H9 (cell line): ENCODE data around the gene LASP1. TPM values are rescaled to one million over a fixed set of nuclear protein-coding genes. Genes with fewer than 3 reads are reported as not detected.

Experiments used
- DNase-seq: peaks from one replicate; pipeline ENCODE4 v3.0.0-alpha.2; 2017
- H2AFZ ChIP-seq: one replicate; pipeline ENCODE4 v1.6.1; 2013; ENCODE audit warnings: mild to moderate bottlenecking, low read length, control low read depth, moderate library complexity
- H2AK5ac ChIP-seq: 2 replicates; pipeline ENCODE4 v1.6.1; 2013; ENCODE audit warnings: low read length, control low read depth, mixed read lengths; ENCODE audit not compliant: insufficient read length
- H2BK120ac ChIP-seq: one replicate; pipeline ENCODE4 v1.6.1; 2013; ENCODE audit warnings: low read depth, mild to moderate bottlenecking, low read length, control low read depth, inconsistent platforms; ENCODE audit not compliant: poor library complexity, severe bottlenecking
- H2BK12ac ChIP-seq: 2 replicates; pipeline ENCODE4 v1.6.1; 2013; ENCODE audit warnings: low read length, control low read depth, mixed read lengths, low read depth; ENCODE audit not compliant: insufficient read length
- H2BK15ac ChIP-seq: 2 replicates; pipeline ENCODE4 v1.6.1; 2013; ENCODE audit warnings: low read depth, low read length, control low read depth
- H2BK20ac ChIP-seq: one replicate; pipeline ENCODE4 v1.6.1; 2013; ENCODE audit warnings: low read depth, mild to moderate bottlenecking, low read length, control low read depth, inconsistent platforms; ENCODE audit not compliant: poor library complexity, severe bottlenecking
- H2BK5ac ChIP-seq: 2 replicates; pipeline ENCODE4 v1.6.1; 2013; ENCODE audit warnings: low read length, control low read depth, mixed read lengths; ENCODE audit not compliant: insufficient read length
- H3K14ac ChIP-seq: 2 replicates; pipeline ENCODE4 v1.6.1; 2013; ENCODE audit warnings: low read length, control low read depth; ENCODE audit not compliant: insufficient read depth
- H3K18ac ChIP-seq: 2 replicates; pipeline ENCODE4 v1.6.1; 2013; ENCODE audit warnings: low read depth, mild to moderate bottlenecking, mixed read lengths, low read length, control low read depth; ENCODE audit not compliant: insufficient read length
- H3K23ac ChIP-seq: 2 replicates; pipeline ENCODE4 v1.6.1; 2013; ENCODE audit warnings: low read length, control low read depth, mixed read lengths, low read depth; ENCODE audit not compliant: insufficient read length
- H3K23me2 ChIP-seq: 2 replicates; pipeline ENCODE4 v1.6.1; 2013; ENCODE audit warnings: low read depth, mild to moderate bottlenecking, mixed read lengths, low read length, control low read depth; ENCODE audit not compliant: insufficient read length, poor library complexity, severe bottlenecking
- H3K27ac ChIP-seq: 2 replicates; pipeline ENCODE4 v1.5.1; 2013; ENCODE audit warnings: low read length, control low read depth, mixed read lengths, low read depth; ENCODE audit not compliant: insufficient read length
- H3K27me3 ChIP-seq: 2 replicates; pipeline ENCODE4 v1.6.1; 2013; ENCODE audit warnings: low read length, control low read depth, inconsistent platforms; ENCODE audit not compliant: insufficient read depth
- H3K4ac ChIP-seq: 2 replicates; pipeline ENCODE4 v1.6.1; 2013; ENCODE audit warnings: low read depth, mild to moderate bottlenecking, control low read depth, inconsistent platforms, low read length, moderate library complexity
- H3K4me1 ChIP-seq: 2 replicates; pipeline ENCODE4 v1.6.1; 2013; ENCODE audit warnings: low read length, control low read depth, inconsistent platforms; ENCODE audit not compliant: insufficient read depth
- H3K4me2 ChIP-seq: 2 replicates; pipeline ENCODE4 v1.6.1; 2013; ENCODE audit warnings: low read length, control low read depth, mixed read lengths; ENCODE audit not compliant: insufficient read length, insufficient read depth
- H3K56ac ChIP-seq: 2 replicates; pipeline ENCODE4 v1.6.1; 2013; ENCODE audit warnings: low read depth, mild to moderate bottlenecking, mixed read lengths, low read length, control low read depth; ENCODE audit not compliant: insufficient read length
- H3K79me1 ChIP-seq: 2 replicates; pipeline ENCODE4 v1.6.1; 2013; ENCODE audit warnings: low read depth, mild to moderate bottlenecking, moderate library complexity, low read length, control low read depth, inconsistent platforms; ENCODE audit not compliant: insufficient read depth, poor library complexity, severe bottlenecking
- H3K79me2 ChIP-seq: 2 replicates; pipeline ENCODE4 v1.6.1; 2013; ENCODE audit warnings: low read length, control low read depth, inconsistent platforms; ENCODE audit not compliant: insufficient read depth
- H3K9ac ChIP-seq: 2 replicates; pipeline ENCODE4 v1.6.1; 2013; ENCODE audit warnings: low read length, control low read depth, mixed read lengths; ENCODE audit not compliant: insufficient read length; ENCODE audit errors: extremely low read depth
- H3K9me3 ChIP-seq: one replicate; pipeline ENCODE4 v1.6.1; 2013; ENCODE audit warnings: low read depth, low read length, inconsistent platforms; ENCODE audit not compliant: control insufficient read depth
- H3T11ph ChIP-seq: one replicate; pipeline ENCODE4 v1.6.1; 2013; ENCODE audit warnings: mild to moderate bottlenecking, low read length, control low read depth, inconsistent platforms
- H4K20me1 ChIP-seq: one replicate; pipeline ENCODE4 v1.6.1; 2013; ENCODE audit not compliant: control insufficient read depth, insufficient read length, insufficient read depth
- H4K5ac ChIP-seq: 2 replicates; pipeline ENCODE4 v1.6.1; 2013; ENCODE audit warnings: low read depth, mild to moderate bottlenecking, mixed read lengths, low read length, control low read depth; ENCODE audit not compliant: insufficient read length
- H4K8ac ChIP-seq: replicated peaks from 2 replicates; pipeline ENCODE4 v1.6.1; 2013; ENCODE audit warnings: low read length, control low read depth, mixed read lengths, low read depth; ENCODE audit not compliant: insufficient read length
- H4K91ac ChIP-seq: 2 replicates; pipeline ENCODE4 v1.6.1; 2013; ENCODE audit warnings: low read depth, mild to moderate bottlenecking, moderate library complexity, mixed read lengths, low read length, control low read depth; ENCODE audit not compliant: insufficient read length
- H3K27ac Mint-ChIP-seq, 3 experiments: 2 replicates in 2 of 3; 3 replicates in 1 of 3; pipeline ENCODE4 v1.8.0; 2020 to 2021; ENCODE audit warnings: mixed read lengths in 3 of 3, mild to moderate bottlenecking in 1 of 3, moderate library complexity in 1 of 3
- H3K27me3 Mint-ChIP-seq: 2 replicates; pipeline ENCODE4 v1.8.0; 2021; ENCODE audit warnings: low read depth, mild to moderate bottlenecking, moderate library complexity, mixed read lengths
- H3K36me3 Mint-ChIP-seq, 3 experiments: 2 replicates in 2 of 3; 3 replicates in 1 of 3; pipeline ENCODE4 v1.8.0; 2020 to 2021; ENCODE audit warnings: low read depth in 3 of 3, mixed read lengths in 3 of 3; ENCODE audit not compliant: insufficient read depth in 1 of 3
- H3K4me1 Mint-ChIP-seq, 2 experiments: 2 replicates each; pipeline ENCODE4 v1.8.0; 2020; ENCODE audit warnings: mixed read lengths in 2 of 2
- H3K4me3 Mint-ChIP-seq, 2 experiments: 2 replicates in 1 of 2; 3 replicates in 1 of 2; pipeline ENCODE4 v1.8.0; 2020 to 2021; ENCODE audit warnings: mild to moderate bottlenecking in 2 of 2, mixed read lengths in 2 of 2, moderate library complexity in 1 of 2
- H3K9me3 Mint-ChIP-seq, 2 experiments: 2 replicates in 1 of 2; 3 replicates in 1 of 2; pipeline ENCODE4 v1.8.0; 2020; ENCODE audit warnings: mild to moderate bottlenecking in 2 of 2, mixed read lengths in 2 of 2, moderate library complexity in 1 of 2
- WGBS: extraction: QIAGEN DNeasy Blood & Tissue Kit; methylation state at CpG from one replicate; pipeline ENCODE4 v1.1.7; 2013; ENCODE audit warnings: missing lambda C conversion rate, low lambda C conversion rate, mixed read lengths; ENCODE audit not compliant: insufficient read length; ENCODE audit errors: extremely low coverage; 5-methylcytosine and 5-hydroxymethylcytosine counted together
- total RNA-seq: library from RNA; stranded (reverse); gene quantifications from 2 replicates; pipeline ENCODE4 v1.2.1, GENCODE V29; 2021
- TF ChIP-seq, protein P1 (sequence below): fragments of 200-600 bp; sonication (generic); conservative IDR thresholded peaks from 3 replicates; pipeline ENCODE4 v1.8.0; 2021; ENCODE audit warnings: antibody characterized with exemption, mild to moderate bottlenecking

Gene LASP1
- total RNA-seq, 1 experiment from 2014 or later = 121 TPM

DNA sequence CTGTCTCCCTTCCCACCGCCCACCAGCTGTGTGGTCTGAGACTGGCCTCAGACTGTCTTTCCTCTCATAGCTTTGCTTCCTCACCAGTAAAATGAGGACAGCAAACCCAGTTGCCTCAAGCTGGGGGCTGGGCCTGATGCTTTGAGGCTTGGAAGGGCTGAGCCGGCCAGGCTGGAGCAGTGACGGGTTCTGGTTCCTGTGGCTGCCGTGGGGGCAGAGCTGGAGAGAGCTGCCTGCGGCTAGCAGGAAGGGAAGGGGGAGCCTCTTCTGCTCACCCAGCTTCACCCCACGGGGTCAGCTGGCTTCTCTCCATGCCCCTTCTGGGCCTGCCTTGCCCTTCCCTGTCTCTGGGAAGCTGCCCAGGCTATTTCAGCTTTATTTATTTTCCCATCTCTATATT lies 23.7 kb downstream of the LASP1 start:
- no peak overlapping the region for H4K8ac ChIP-seq
- Mint-ChIP-seq H3K9me3 (no peaks in the 10 kb centered on the region), H3K36me3 (peaks cover 4 to 52% (median 43%) of the 10 kb centered on the region in 3 experiments; a peak in 5 of 7 replicates), H3K4me3 (no peak overlapping the region), H3K27ac (no peak overlapping the region), H3K27me3 (no peaks in the 10 kb centered on the region), H3K4me1 (peaks cover 18 to 19% of the 10 kb centered on the region in 2 experiments)
- TF ChIP-seq, protein P1, sequence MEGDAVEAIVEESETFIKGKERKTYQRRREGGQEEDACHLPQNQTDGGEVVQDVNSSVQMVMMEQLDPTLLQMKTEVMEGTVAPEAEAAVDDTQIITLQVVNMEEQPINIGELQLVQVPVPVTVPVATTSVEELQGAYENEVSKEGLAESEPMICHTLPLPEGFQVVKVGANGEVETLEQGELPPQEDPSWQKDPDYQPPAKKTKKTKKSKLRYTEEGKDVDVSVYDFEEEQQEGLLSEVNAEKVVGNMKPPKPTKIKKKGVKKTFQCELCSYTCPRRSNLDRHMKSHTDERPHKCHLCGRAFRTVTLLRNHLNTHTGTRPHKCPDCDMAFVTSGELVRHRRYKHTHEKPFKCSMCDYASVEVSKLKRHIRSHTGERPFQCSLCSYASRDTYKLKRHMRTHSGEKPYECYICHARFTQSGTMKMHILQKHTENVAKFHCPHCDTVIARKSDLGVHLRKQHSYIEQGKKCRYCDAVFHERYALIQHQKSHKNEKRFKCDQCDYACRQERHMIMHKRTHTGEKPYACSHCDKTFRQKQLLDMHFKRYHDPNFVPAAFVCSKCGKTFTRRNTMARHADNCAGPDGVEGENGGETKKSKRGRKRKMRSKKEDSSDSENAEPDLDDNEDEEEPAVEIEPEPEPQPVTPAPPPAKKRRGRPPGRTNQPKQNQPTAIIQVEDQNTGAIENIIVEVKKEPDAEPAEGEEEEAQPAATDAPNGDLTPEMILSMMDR = no peak
- H4K20me1 ChIP-seq = peaks cover 2% of the 10 kb centered on the region
- H3K23me2 ChIP-seq = no peaks in the 10 kb centered on the region
- H2BK120ac ChIP-seq = no peak overlapping the region
- no peaks in the 10 kb centered on the region for H3K9me3 ChIP-seq
- H3K79me1 ChIP-seq = no peaks in the 10 kb centered on the region
- no peaks in the 10 kb centered on the region for H3K4me1 ChIP-seq
- no peak overlapping the region for H3T11ph ChIP-seq
- DNase-seq = peak; percentile 47
- no peak overlapping the region for H4K91ac ChIP-seq
- no CpG with 5 or more reads among the region's 6 CpGs for WGBS
- H3K27ac ChIP-seq = no peak overlapping the region
- no peak overlapping the region for H2AK5ac ChIP-seq
- no peak overlapping the region; the same call in 1 of the 2 replicates for H3K14ac ChIP-seq
- H3K56ac ChIP-seq = no peak overlapping the region
- H3K23ac ChIP-seq = no peak overlapping the region
- H2BK15ac ChIP-seq = no peak overlapping the region
- no peak overlapping the region for H3K9ac ChIP-seq
- H3K4me2 ChIP-seq = no peak overlapping the region
- H2AFZ ChIP-seq = no peak overlapping the region
- H3K27me3 ChIP-seq = no peaks in the 10 kb centered on the region
- no peak overlapping the region for H2BK20ac ChIP-seq
- H3K18ac ChIP-seq = no peak overlapping the region
- H3K79me2 ChIP-seq = 0 out of 2 replicates have a peak, but pooled peaks cover 2% of the 10 kb centered on the region
- no peak overlapping the region for H2BK12ac ChIP-seq
- H4K5ac ChIP-seq = no peak overlapping the region
- no peak overlapping the region for H3K4ac ChIP-seq
- H2BK5ac ChIP-seq = no peak overlapping the region
